GM12874 (cell line): ENCODE measurements around the gene TSSC4.
A peak's percentile ranks its signal among the peaks of the same experiment; 100 is the strongest.

Experiments used
- TF ChIP-seq, protein P1 (sequence below): IDR thresholded peaks from 2 replicates; pipeline ENCODE4 v1.5.1; 2011; ENCODE audit warnings: low read depth, mild to moderate bottlenecking, control low read depth, low read length, moderate library complexity; ENCODE audit not compliant: insufficient read depth

Gene TSSC4

DNA sequence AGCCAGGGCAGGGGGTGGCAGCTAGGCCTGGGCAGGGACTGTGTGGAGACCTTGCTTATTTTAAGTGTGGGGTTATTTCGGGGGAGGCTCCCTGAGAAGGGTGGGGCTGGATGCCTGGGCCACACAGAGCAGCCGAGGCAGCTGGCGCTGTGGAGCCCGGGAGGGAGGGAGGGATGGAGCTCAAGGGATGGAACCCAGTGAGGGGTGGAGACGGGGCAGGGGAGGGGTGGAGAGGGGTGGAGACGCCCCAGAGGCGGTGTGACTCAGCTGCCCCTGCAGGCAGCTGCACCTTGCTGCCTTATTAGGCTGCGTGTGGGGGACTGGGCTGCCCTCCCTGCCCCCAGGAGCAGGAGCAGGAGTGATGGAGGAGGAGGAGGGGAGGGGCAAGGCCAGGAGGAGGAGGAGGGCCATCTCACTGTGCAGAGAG lies 9.8 kb upstream of the TSSC4 start:
- TF ChIP-seq, protein P1, sequence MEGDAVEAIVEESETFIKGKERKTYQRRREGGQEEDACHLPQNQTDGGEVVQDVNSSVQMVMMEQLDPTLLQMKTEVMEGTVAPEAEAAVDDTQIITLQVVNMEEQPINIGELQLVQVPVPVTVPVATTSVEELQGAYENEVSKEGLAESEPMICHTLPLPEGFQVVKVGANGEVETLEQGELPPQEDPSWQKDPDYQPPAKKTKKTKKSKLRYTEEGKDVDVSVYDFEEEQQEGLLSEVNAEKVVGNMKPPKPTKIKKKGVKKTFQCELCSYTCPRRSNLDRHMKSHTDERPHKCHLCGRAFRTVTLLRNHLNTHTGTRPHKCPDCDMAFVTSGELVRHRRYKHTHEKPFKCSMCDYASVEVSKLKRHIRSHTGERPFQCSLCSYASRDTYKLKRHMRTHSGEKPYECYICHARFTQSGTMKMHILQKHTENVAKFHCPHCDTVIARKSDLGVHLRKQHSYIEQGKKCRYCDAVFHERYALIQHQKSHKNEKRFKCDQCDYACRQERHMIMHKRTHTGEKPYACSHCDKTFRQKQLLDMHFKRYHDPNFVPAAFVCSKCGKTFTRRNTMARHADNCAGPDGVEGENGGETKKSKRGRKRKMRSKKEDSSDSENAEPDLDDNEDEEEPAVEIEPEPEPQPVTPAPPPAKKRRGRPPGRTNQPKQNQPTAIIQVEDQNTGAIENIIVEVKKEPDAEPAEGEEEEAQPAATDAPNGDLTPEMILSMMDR = no peak

DNA sequence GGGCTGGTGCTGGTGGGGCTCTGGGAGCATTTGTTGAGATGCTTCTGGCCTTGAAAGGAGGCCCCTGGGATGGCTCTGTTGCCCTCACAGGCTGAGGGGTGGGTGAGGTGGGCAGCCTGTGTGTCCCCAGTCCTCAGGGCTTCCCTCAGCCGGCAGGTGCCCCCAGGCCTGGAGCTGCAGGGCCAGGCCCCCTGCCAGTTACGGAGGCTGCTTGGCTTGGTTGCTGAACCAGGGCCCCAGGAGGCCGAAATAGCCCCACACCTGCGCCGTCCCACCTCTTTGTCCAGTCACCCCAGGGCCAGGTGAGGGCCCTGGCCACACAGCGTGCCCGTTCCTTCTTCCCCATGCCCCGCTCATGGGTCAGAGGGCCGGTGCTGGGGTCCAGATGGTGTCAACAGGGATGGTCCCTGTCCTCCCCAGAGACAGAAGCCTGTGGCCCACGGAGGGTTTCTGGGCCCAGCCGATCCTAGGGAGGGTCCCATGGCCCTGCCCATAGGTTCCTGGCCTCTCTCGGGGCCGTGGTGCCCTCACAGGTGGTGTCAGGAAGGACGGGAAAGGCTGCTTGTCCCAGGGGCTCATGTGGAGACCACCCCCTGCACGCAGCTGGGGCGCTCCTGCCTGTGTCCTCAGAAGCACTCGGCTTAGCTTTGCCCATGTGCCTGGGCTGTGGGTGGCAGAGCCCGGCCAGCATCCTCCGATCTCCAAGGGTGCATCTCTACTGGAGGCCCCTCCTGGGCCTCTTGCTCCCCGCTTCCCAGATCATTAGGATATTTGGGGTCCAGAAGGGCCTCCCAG lies 9.2 kb upstream of the TSSC4 start:
- TF ChIP-seq, protein P1 = no peak

DNA sequence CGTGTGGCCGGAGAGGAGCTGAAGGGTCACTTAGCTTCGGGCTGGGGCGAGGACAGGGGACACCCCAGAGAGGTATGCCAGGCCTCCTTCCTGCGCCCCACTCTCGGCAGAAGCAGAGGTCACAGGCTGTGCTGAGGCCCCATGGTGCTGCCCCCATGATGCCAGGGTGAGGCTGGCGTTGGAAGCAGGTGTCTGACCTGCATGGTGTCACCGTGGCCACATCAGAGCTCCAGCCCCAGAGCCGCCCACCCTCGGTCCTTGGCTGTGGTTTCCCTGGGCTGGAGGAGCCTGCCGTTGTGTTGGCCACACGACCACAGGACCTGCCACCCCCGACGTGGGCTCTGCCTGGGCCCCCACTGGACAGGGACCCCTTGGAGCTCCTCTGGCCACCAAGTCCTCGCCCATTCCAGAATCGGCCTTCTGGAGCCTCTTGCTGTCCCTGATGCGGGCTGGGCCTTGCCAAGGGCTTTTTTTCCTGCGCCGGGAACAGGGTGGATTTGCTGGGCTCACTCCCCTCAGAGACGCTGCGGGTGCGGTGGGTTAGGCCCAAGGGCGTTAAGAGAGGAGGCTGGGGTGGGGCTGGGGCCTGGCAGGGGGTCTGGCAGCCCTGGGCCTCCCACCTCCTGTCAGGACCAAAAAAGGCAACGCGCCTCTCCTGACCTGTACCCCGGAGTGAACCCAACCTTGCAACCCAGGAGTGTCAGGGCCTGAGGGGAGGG lies 8.2 kb upstream of the TSSC4 start:
- TF ChIP-seq, protein P1 = no peak

- TF ChIP-seq, protein P1 = no peak
Observed at GRCh38 chr11:2393111-2393868, 7.3 kb upstream of the TSSC4 start.

DNA sequence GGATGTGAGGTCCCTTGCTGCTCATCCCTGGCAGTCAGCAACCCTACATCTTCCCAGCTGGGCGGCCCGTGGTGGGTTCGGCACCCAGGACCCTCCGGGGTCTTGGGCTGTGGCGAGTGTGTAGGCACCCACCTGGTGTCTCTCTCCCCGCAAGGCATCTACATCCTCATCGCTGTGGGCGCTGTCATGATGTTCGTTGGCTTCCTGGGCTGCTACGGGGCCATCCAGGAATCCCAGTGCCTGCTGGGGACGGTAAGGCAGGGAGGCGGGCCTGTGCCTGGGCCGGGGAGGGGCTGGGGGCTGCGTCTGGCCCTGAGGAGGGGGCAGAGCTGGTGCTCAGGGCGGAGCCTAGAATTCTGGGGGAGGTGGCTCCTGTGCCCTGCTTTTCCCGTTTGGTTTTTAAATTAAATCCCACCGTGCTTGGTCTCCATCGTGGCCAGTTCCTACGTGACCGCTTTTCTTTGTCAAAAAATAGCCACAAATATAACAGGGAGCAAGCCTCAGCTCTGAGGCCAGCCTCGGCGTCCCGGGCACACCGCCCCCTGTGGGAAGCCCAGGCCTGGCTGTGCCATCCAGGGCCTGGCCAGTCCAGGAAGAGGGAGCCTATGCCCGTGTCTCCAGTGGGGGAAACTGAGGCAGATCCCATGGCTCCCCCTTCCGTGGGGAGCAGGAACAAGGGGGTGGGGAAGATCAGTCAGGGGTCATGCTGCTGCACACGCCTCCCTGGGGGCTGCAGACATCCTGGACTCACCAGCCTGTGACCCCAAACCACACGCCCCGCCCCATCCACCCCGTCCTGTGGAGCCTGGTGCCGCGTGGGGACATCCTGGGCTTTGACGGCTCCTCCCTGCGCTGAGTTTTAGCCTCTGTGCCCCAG lies 6.4 kb upstream of the TSSC4 start:
- TF ChIP-seq, protein P1 = peak; percentile 18; the same call in 1 of the 2 replicates

- TF ChIP-seq, protein P1 = no peak
Observed at GRCh38 chr11:2394818-2395105, 5.8 kb upstream of the TSSC4 start.

- TF ChIP-seq, protein P1 = no peak
Observed at GRCh38 chr11:2395211-2395730, 5.3 kb upstream of the TSSC4 start.
